ENCODE results near the gene LMO7. TPM values are rescaled to one million over a fixed set of nuclear protein-coding genes. Genes with fewer than 3 reads are reported as not detected.

The LMO7 gene
- total and polyA plus RNA-seq, 2 of the 8 experiments (the other 6 are each of a cell fraction or from before 2014, with no cell fraction given), result 8.1 to 28.3 TPM

DNA sequence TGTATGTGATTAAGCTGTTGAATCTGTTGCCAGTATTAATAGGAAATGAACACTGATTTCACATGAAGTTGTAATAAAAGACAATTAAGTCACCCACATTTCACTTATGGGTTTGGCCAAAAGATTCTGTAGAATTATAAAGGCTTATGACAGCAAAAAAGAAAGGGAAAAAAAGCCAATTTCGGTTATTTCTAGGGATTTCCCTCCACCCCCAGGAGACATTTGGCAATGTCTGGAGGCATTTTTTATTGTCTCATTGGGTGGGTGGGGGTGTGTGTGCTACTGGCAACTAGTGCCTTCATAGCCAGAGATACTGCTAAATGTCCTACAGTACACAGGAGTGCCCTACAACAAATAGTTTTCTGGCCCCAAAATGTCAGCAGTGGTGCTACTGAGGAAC is 175.7 kb downstream of the LMO7 start:
- Histone ChIP-seq H3K4me3 (ENCODE audit: extremely low read depth in 1 of 4, insufficient read depth in 2 of 4, low read depth in 3 of 4, low read length in 4 of 4) (no peak overlapping the region), H2BK15ac (ENCODE audit: low read length) (no peak overlapping the region), H3K23me2 (ENCODE audit: low read depth, low read length) (no peaks in the 10 kb centered on the region; the same call in 1 of the 2 replicates), H3K27ac (ENCODE audit: low read depth, low read length) (no peak overlapping the region), H4K91ac (replicated peaks; ENCODE audit: insufficient read length, low read length) (no peak overlapping the region), H2BK20ac (ENCODE audit: low read length) (no peak overlapping the region), H3K79me2 (ENCODE audit: control insufficient read depth in 1 of 2, insufficient read depth in 2 of 2, low read length in 2 of 2) (no peaks in the 10 kb centered on the region), H4K20me1 (replicated peaks in 1 of 2; ENCODE audit: control insufficient read depth in 1 of 2, insufficient read depth in 2 of 2, low read length in 2 of 2) (no peaks in the 10 kb centered on the region), H2AFZ (ENCODE audit: low read length) (no peak overlapping the region), H2BK12ac (ENCODE audit: low read depth, low read length) (no peak overlapping the region), H3K23ac (ENCODE audit: insufficient read length) (no peak overlapping the region), H3K4me1 (replicated peaks in 1 of 4; ENCODE audit: control insufficient read depth in 3 of 4, insufficient read depth in 4 of 4, low read length in 3 of 4) (no peaks in the 10 kb centered on the region), H2BK120ac (replicated peaks; ENCODE audit: low read depth, low read length) (no peak overlapping the region), H3K36me3 (ENCODE audit: control insufficient read depth in 2 of 4, insufficient read depth in 4 of 4, low read length in 3 of 4) (no peaks in the 10 kb centered on the region; a peak in 1 of 8 replicates), H3K79me1 (ENCODE audit: low read depth, low read length) (no peaks in the 10 kb centered on the region), H3K14ac (ENCODE audit: insufficient read length) (no peak overlapping the region), H3K9me3 (ENCODE audit: insufficient read depth in 2 of 2, low read depth in 1 of 2, low read length in 1 of 2) (no peaks in the 10 kb centered on the region), H3K18ac (ENCODE audit: extremely low read depth, low read length) (no peak overlapping the region), H3K9ac (replicated peaks in 1 of 4; ENCODE audit: extremely low read depth in 1 of 4, low read depth in 3 of 4, low read length in 3 of 4) (no peak overlapping the region), H4K5ac (ENCODE audit: insufficient read length, low read depth, low read length) (no peak overlapping the region), H3K4me2 (ENCODE audit: insufficient read depth in 1 of 2, low read depth in 2 of 2, low read length in 2 of 2) (no peak overlapping the region), H2BK5ac (ENCODE audit: low read depth, low read length) (no peak overlapping the region), H3K56ac (replicated peaks; ENCODE audit: insufficient read length, low read depth, low read length) (no peak overlapping the region), H2AK5ac (ENCODE audit: low read depth, low read length) (no peak overlapping the region), H4K8ac (ENCODE audit: extremely low read depth, insufficient read depth, low read length) (no peak overlapping the region), H3K27me3 (replicated peaks in 1 of 4; ENCODE audit: control insufficient read depth in 3 of 4, extremely low read depth in 1 of 4, insufficient read depth in 3 of 4, low read length in 3 of 4) (no peaks in the 10 kb centered on the region), H3K4ac (replicated peaks; ENCODE audit: insufficient read length, low read depth, low read length) (no peak overlapping the region)
- DNase-seq (ENCODE audit: low read depth in 1 of 2, low spot score in 2 of 2), result no peak
- POLR2A ChIA-PET (ENCODE audit: partially characterized antibody), result no interaction called here
- CTCF ChIA-PET (ENCODE audit: partially characterized antibody), result no interaction called here
- no peak for FAIRE-seq
- TF ChIP-seq HDAC2 (IDR thresholded peaks at IDR 0.05; ENCODE audit: borderline replicate concordance in 1 of 2, low read depth in 2 of 2, low read length in 2 of 2) (no peak), SIRT6 (IDR thresholded peaks at IDR 0.05; ENCODE audit: low read length) (no peak), PHF8 (conservative IDR thresholded peaks at IDR 0.05; ENCODE audit: low read depth, low read length) (no peak), YY1 (IDR thresholded peaks at IDR 0.05; ENCODE audit: low read depth, low read length) (no peak), SIX5 (IDR thresholded peaks at IDR 0.05; ENCODE audit: low read depth, low read length) (no peak), ZNF274 (IDR thresholded peaks at IDR 0.05; ENCODE audit: borderline replicate concordance, extremely low read depth, low read length) (no peak)
- TF ChIP-seq, protein P1, sequence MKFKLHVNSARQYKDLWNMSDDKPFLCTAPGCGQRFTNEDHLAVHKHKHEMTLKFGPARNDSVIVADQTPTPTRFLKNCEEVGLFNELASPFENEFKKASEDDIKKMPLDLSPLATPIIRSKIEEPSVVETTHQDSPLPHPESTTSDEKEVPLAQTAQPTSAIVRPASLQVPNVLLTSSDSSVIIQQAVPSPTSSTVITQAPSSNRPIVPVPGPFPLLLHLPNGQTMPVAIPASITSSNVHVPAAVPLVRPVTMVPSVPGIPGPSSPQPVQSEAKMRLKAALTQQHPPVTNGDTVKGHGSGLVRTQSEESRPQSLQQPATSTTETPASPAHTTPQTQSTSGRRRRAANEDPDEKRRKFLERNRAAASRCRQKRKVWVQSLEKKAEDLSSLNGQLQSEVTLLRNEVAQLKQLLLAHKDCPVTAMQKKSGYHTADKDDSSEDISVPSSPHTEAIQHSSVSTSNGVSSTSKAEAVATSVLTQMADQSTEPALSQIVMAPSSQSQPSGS (IDR thresholded peaks at IDR 0.05; ENCODE audit: low read length), result no peak
- WGBS, 2 experiments (ENCODE audit: extremely low coverage in 1 of 2, insufficient coverage in 1 of 2, insufficient read length in 1 of 2, insufficient replicate concordance in 2 of 2, low coverage in 1 of 2, low lambda C conversion rate in 2 of 2, missing lambda C conversion rate in 1 of 2), result 71% methylated on average over 1 of the region's 1 CpG; no CpG with 5 or more reads in 1 of the 2 experiments
